HCT116 (cell line): ENCODE measurements around the gene PSMB7. TPM values are rescaled to one million over a fixed set of nuclear protein-coding genes. Genes with fewer than 3 reads are reported as not detected.
"Not testable (repeated sequence)": the region's sequence is repeated elsewhere in the genome, so short reads cannot be mapped to it uniquely, and the experiment has no call there.

ENCODE experiments used
- ATAC-seq: fragments of 200-7000 bp; cut with Tn5 transposase; 2 replicates; pipeline ENCODE4 v1.9.1; 2020; ENCODE audit warnings: mild to moderate bottlenecking, moderate library complexity
- BruUV-seq: library from RNA; stranded (reverse); fragments of 400-500 nt; replicated peaks from 2 replicates; lab custom pipeline; 2021; lab: Mats Ljungman, UMichigan
- CTCF ChIA-PET: fragments of 300-600 bp; sonication (Branson Sonifier 250); formaldehyde crosslinking; loops from one replicate; lab custom pipeline; 2021; ENCODE audit warnings: antibody characterized with exemption; lab: Charles Lee
- POLR2A ChIA-PET: fragments of 300-600, 350-600 bp; sonication (Branson Sonifier 250); formaldehyde crosslinking; loops from one replicate; lab custom pipeline; 2021; ENCODE audit warnings: antibody characterized with exemption; lab: Charles Lee
- RAD21 ChIA-PET, 2 experiments: fragments of 300-600 bp; sonication (Branson Sonifier 250); formaldehyde crosslinking; loops; one replicate each; lab custom pipeline; 2023; ENCODE audit warnings: low total read pairs in 2 of 2; ENCODE audit not compliant: uncharacterized antibody in 2 of 2, unreplicated experiment in 2 of 2, low non-redundant PET in 1 of 2; lab: Charles Lee
- DNase-seq: peaks from one replicate; pipeline ENCODE4 v3.0.0-alpha.2; 2010; ENCODE audit warnings: low read depth, low spot score
- H2AFZ ChIP-seq: fragments of 200-600 bp; shearing (Covaris generic), sonication (generic); 2 replicates; pipeline ENCODE4 v1.6.1; 2017; ENCODE audit warnings: low read depth, mixed run types, mixed read lengths, antibody characterized with exemption, low read length; ENCODE audit not compliant: poor library complexity, severe bottlenecking
- H3K27ac ChIP-seq: 2 replicates; pipeline ENCODE4 v1.5.1; 2012; ENCODE audit warnings: low read depth, low read length
- H3K27me3 ChIP-seq: fragments of 200-600 bp; sonication (generic); 2 replicates; pipeline ENCODE4 v1.6.1; 2016; ENCODE audit warnings: mixed run types, low read length, mixed read lengths; ENCODE audit not compliant: insufficient read depth
- H3K36me3 ChIP-seq, 2 experiments: fragments of 200-500 bp in 1 of 2; fragments of 200-600 bp in 1 of 2; sonication (Bioruptor generic) in 1 of 2; sonication (generic) in 1 of 2; 2 replicates each; pipeline versions ENCODE4 v1.5.1 to v1.6.1; 2014 to 2016; ENCODE audit warnings: low read length in 2 of 2, inconsistent platforms in 1 of 2, mixed read lengths in 1 of 2, mixed run types in 1 of 2; ENCODE audit not compliant: insufficient read depth in 2 of 2, control insufficient read depth in 1 of 2
- H3K4me1 ChIP-seq, 2 experiments: fragments of 200-600 bp in 1 of 2; sonication (generic) in 1 of 2; 2 replicates each; pipeline versions ENCODE4 v1.5.1 to v1.6.1; 2012 to 2017; ENCODE audit warnings: low read length in 2 of 2, inconsistent platforms in 1 of 2, mild to moderate bottlenecking in 1 of 2, mixed read lengths in 1 of 2, mixed run types in 1 of 2, moderate library complexity in 1 of 2; ENCODE audit not compliant: insufficient read depth in 2 of 2, control insufficient read depth in 1 of 2
- H3K4me2 ChIP-seq: fragments of 200-600 bp; sonication (generic); 2 replicates; pipeline ENCODE4 v1.6.1; 2017; ENCODE audit warnings: mixed run types, low read length, mixed read lengths
- H3K4me3 ChIP-seq, 2 experiments: fragments of 200-600 bp in 1 of 2; sonication (generic) in 1 of 2; replicated peaks in 1 of 2; 2 replicates each; pipeline ENCODE4 v1.5.1; 2011 to 2016; ENCODE audit warnings: low read length in 2 of 2, control low read depth in 1 of 2, low read depth in 1 of 2, mild to moderate bottlenecking in 1 of 2, mixed read lengths in 1 of 2, mixed run types in 1 of 2
- H3K79me2 ChIP-seq: fragments of 200-600 bp; sonication (generic); 2 replicates; pipeline ENCODE4 v1.6.1; 2017; ENCODE audit warnings: mild to moderate bottlenecking, mixed run types, low read length, moderate library complexity, mixed read lengths; ENCODE audit not compliant: insufficient read depth
- H3K9ac ChIP-seq: fragments of 200-600 bp; sonication (generic); 2 replicates; pipeline ENCODE4 v1.6.1; 2016; ENCODE audit warnings: low read length, mixed read lengths
- H3K9me2 ChIP-seq: fragments of 200-600 bp; sonication (generic), shearing (Covaris generic); 2 replicates; pipeline ENCODE4 v1.6.1; 2017; ENCODE audit warnings: mixed run types, mild to moderate bottlenecking, moderate library complexity; ENCODE audit not compliant: insufficient read depth
- H3K9me3 ChIP-seq, 2 experiments: fragments of 200-500 bp in 1 of 2; fragments of 200-600 bp in 1 of 2; sonication (Bioruptor generic) in 1 of 2; sonication (generic) in 1 of 2; 2 replicates each; pipeline ENCODE4 v1.6.1; 2014 to 2017; ENCODE audit warnings: low read length in 2 of 2, mixed read lengths in 2 of 2, inconsistent platforms in 1 of 2, low read depth in 1 of 2, mild to moderate bottlenecking in 1 of 2, mixed run types in 1 of 2, moderate library complexity in 1 of 2; ENCODE audit not compliant: control insufficient read depth in 1 of 2, insufficient read depth in 1 of 2
- H4K20me1 ChIP-seq: fragments of 200-600 bp; sonication (generic), shearing (Covaris generic); 2 replicates; pipeline ENCODE4 v1.6.1; 2017; ENCODE audit warnings: mixed run types, mild to moderate bottlenecking, moderate library complexity; ENCODE audit not compliant: insufficient read depth
- CBX3 ChIP-seq: IDR thresholded peaks from 2 replicates; pipeline ENCODE4 v1.6.1; 2012; ENCODE audit warnings: low read depth
- CEBPB ChIP-seq: IDR thresholded peaks from 2 replicates; pipeline ENCODE4 v1.6.1; 2012; ENCODE audit warnings: low read depth
- EGR1 ChIP-seq: IDR thresholded peaks from 2 replicates; pipeline ENCODE4 v1.6.1; 2012; ENCODE audit warnings: low read depth
- ELF1 ChIP-seq: IDR thresholded peaks from 2 replicates; pipeline ENCODE4 v1.6.1; 2012; ENCODE audit warnings: low read depth, borderline replicate concordance
- EZH2 ChIP-seq: fragments of 200-600 bp; sonication (generic); IDR thresholded peaks from 2 replicates; pipeline ENCODE4 v1.6.1; 2017; ENCODE audit warnings: antibody characterized with exemption, mixed run types
- EZH2phosphoT487 ChIP-seq: fragments of 200-600 bp; IDR thresholded peaks from 2 replicates; pipeline ENCODE4 v1.6.1; 2018; ENCODE audit warnings: antibody characterized with exemption, borderline replicate concordance
- FOSL1 ChIP-seq: IDR thresholded peaks from 2 replicates; pipeline ENCODE4 v1.6.1; 2012; ENCODE audit warnings: low read depth
- JUND ChIP-seq: IDR thresholded peaks from 2 replicates; pipeline ENCODE4 v1.6.1; 2012
- POLR2A ChIP-seq: IDR thresholded peaks from 2 replicates; pipeline ENCODE4 v1.7.0; 2011; ENCODE audit warnings: borderline replicate concordance; ENCODE audit not compliant: insufficient read depth, insufficient read length; ENCODE audit errors: extremely low read depth
- POLR2AphosphoS5 ChIP-seq: IDR thresholded peaks from 2 replicates; pipeline ENCODE4 v1.6.1; 2011; ENCODE audit warnings: mild to moderate bottlenecking, low read depth, low read length, moderate library complexity
- RAD21 ChIP-seq: IDR thresholded peaks from 2 replicates; pipeline ENCODE4 v1.6.1; 2012; ENCODE audit warnings: low read depth, mild to moderate bottlenecking
- SIN3A ChIP-seq: IDR thresholded peaks from 2 replicates; pipeline ENCODE4 v1.6.1; 2012; ENCODE audit warnings: low read depth
- SP1 ChIP-seq: IDR thresholded peaks from 2 replicates; pipeline ENCODE4 v1.6.1; 2012; ENCODE audit warnings: low read depth
- SRF ChIP-seq: IDR thresholded peaks from 2 replicates; pipeline ENCODE4 v1.6.1; 2012; ENCODE audit warnings: low read depth
- YY1 ChIP-seq: IDR thresholded peaks from 2 replicates; pipeline ENCODE4 v1.6.1; 2011; ENCODE audit warnings: low read length, low read depth, moderate library complexity, mild to moderate bottlenecking; ENCODE audit not compliant: insufficient replicate concordance; ENCODE audit errors: extremely low read depth
- ZFX ChIP-seq: fragments of 450-650 bp; IDR thresholded peaks from 2 replicates; pipeline ENCODE4 v1.6.1; 2017
- ZNF274 ChIP-seq: fragments of 200-500 bp; sonication (Bioruptor generic); IDR thresholded peaks from 2 replicates; pipeline ENCODE4 v1.6.1; 2014; ENCODE audit warnings: mild to moderate bottlenecking, low read depth, low read length, inconsistent platforms
- intact Hi-C: fragments of 100-400 bp; cut with micrococcal nuclease; formaldehyde crosslinking; loops from 2 replicates; pipeline ENCODE4 v1.10.0; 2022
- total RNA-seq: library from RNA; stranded (reverse); gene quantifications from one replicate; pipeline ENCODE4 v1.2.1, GENCODE V29; 2021; ENCODE audit not compliant: unreplicated experiment
- TF ChIP-seq, protein P1 (sequence below), 3 experiments: fragments of 200-600 bp in 1 of 3; sonication (generic) in 1 of 3; IDR thresholded peaks in 2 of 3; conservative IDR thresholded peaks in 1 of 3; 2 replicates each; pipeline ENCODE4 v1.5.1; 2012 to 2017; ENCODE audit warnings: low read depth in 2 of 3, low read length in 2 of 3, antibody characterized with exemption in 1 of 3, borderline replicate concordance in 1 of 3, control low read depth in 1 of 3, mild to moderate bottlenecking in 1 of 3, mixed read lengths in 1 of 3, mixed run types in 1 of 3, moderate library complexity in 1 of 3; ENCODE audit not compliant: insufficient read depth in 1 of 3
- TF ChIP-seq, protein P2 (sequence below): IDR thresholded peaks from 2 replicates; pipeline ENCODE4 v1.6.1; 2012; ENCODE audit warnings: low read depth
- TF ChIP-seq, protein P3 (sequence below): IDR thresholded peaks from 2 replicates; pipeline ENCODE4 v1.6.1; 2012

PSMB7 gene
- total RNA-seq, 1 experiment from 2014 or later, result 222 TPM

DNA sequence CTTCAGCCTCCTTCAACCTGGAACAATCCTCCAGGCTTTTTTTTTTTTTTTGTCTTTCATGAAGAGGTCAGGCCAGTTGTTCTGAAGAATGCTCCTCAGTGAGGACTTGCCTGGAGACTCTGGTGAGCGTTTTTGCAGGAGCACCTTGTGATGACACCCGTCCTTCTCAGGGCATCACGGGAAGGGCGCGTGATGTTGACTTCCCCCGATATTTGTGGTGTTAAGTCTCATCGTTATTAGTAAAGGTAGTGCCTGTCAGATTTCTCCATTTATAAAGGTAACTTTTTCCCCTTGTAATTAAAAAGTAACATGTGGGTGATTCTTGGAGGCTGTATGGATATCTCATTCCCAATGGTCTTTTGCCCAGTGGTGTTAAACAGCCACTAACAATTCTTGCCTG lies 11.1 kb upstream of the PSMB7 start:
- Histone ChIP-seq H3K9me2 (no peaks in the 10 kb centered on the region), H3K27me3 (no peaks in the 10 kb centered on the region; the same call in 1 of the 2 replicates), H3K4me3 (no peak overlapping the region), H3K4me1 (no peaks in the 10 kb centered on the region), H3K4me2 (no peak overlapping the region), H3K36me3 (no peaks in the 10 kb centered on the region), H3K27ac (no peak overlapping the region), H3K9ac (no peak overlapping the region), H2AFZ (no peak overlapping the region), H3K79me2 (no peaks in the 10 kb centered on the region), H3K9me3 (no peaks in the 10 kb centered on the region), H4K20me1 (no peaks in the 10 kb centered on the region)
- TF ChIP-seq SP1 (no peak), ZNF274 (no peak), CBX3 (no peak), CEBPB (no peak), POLR2A (no peak), FOSL1 (no peak), POLR2AphosphoS5 (no peak), RAD21 (no peak), EZH2phosphoT487 (no peak), EZH2 (no peak), EGR1 (no peak), ZFX (no peak), SRF (no peak), JUND (no peak), SIN3A (no peak), YY1 (no peak), ELF1 (no peak)
- TF ChIP-seq, protein P1, sequence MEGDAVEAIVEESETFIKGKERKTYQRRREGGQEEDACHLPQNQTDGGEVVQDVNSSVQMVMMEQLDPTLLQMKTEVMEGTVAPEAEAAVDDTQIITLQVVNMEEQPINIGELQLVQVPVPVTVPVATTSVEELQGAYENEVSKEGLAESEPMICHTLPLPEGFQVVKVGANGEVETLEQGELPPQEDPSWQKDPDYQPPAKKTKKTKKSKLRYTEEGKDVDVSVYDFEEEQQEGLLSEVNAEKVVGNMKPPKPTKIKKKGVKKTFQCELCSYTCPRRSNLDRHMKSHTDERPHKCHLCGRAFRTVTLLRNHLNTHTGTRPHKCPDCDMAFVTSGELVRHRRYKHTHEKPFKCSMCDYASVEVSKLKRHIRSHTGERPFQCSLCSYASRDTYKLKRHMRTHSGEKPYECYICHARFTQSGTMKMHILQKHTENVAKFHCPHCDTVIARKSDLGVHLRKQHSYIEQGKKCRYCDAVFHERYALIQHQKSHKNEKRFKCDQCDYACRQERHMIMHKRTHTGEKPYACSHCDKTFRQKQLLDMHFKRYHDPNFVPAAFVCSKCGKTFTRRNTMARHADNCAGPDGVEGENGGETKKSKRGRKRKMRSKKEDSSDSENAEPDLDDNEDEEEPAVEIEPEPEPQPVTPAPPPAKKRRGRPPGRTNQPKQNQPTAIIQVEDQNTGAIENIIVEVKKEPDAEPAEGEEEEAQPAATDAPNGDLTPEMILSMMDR (IDR thresholded peaks at IDR 0.05 in 2 of 3, conservative IDR thresholded peaks at IDR 0.05 in 1 of 3; ENCODE audit: borderline replicate concordance in 1 of 3, insufficient read depth in 1 of 3, low read depth in 2 of 3, low read length in 2 of 3), result no peak
- TF ChIP-seq, protein P2, sequence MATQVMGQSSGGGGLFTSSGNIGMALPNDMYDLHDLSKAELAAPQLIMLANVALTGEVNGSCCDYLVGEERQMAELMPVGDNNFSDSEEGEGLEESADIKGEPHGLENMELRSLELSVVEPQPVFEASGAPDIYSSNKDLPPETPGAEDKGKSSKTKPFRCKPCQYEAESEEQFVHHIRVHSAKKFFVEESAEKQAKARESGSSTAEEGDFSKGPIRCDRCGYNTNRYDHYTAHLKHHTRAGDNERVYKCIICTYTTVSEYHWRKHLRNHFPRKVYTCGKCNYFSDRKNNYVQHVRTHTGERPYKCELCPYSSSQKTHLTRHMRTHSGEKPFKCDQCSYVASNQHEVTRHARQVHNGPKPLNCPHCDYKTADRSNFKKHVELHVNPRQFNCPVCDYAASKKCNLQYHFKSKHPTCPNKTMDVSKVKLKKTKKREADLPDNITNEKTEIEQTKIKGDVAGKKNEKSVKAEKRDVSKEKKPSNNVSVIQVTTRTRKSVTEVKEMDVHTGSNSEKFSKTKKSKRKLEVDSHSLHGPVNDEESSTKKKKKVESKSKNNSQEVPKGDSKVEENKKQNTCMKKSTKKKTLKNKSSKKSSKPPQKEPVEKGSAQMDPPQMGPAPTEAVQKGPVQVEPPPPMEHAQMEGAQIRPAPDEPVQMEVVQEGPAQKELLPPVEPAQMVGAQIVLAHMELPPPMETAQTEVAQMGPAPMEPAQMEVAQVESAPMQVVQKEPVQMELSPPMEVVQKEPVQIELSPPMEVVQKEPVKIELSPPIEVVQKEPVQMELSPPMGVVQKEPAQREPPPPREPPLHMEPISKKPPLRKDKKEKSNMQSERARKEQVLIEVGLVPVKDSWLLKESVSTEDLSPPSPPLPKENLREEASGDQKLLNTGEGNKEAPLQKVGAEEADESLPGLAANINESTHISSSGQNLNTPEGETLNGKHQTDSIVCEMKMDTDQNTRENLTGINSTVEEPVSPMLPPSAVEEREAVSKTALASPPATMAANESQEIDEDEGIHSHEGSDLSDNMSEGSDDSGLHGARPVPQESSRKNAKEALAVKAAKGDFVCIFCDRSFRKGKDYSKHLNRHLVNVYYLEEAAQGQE, result no peak
- TF ChIP-seq, protein P3, sequence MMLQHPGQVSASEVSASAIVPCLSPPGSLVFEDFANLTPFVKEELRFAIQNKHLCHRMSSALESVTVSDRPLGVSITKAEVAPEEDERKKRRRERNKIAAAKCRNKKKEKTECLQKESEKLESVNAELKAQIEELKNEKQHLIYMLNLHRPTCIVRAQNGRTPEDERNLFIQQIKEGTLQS, result no peak
- intact Hi-C loops, result no loop called here
- no peak for ATAC-seq
- ChIA-PET CTCF (interaction anchor here (1.1 kb wide), 1 partner anchor 11 kb away, joined by 3 read pairs; the partner anchor contains the start of gene PSMB7), RAD21 (no interaction called here), POLR2A (no interaction called here)
- no peak for DNase-seq
- no TSS peak for BruUV-seq

DNA sequence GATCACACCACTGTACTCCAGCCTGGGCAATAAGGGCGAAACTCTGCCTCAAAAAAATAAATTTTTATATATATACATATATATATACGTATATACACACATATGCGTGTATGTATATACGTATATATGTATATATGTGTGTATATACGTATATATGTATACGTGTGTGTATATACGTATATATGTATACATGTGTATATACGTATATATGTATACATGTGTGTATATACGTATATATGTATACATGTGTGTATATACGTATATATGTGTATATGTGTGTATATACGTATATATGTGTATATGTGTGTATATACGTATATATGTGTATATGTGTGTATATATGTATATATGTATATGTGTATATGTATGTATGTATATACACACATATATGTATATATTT lies 10.5 kb upstream of the PSMB7 start:
- H3K9me3 ChIP-seq, intact Hi-C loops, H4K20me1 ChIP-seq, H3K79me2 ChIP-seq, H3K9me2 ChIP-seq, H2AFZ ChIP-seq, CTCF ChIA-PET, H3K27me3 ChIP-seq, H3K27ac ChIP-seq, H3K4me2 ChIP-seq, RAD21 ChIA-PET, DNase-seq, H3K9ac ChIP-seq, H3K4me3 ChIP-seq, POLR2A ChIA-PET, BruUV-seq, ATAC-seq, H3K4me1 ChIP-seq, H3K36me3 ChIP-seq: not testable (repeated sequence)
